Middle frontal gyrus (tissue), 1 donor: Measurements from ENCODE around the gene OR56A4.

Experiments used
- DNase-seq: peaks from one replicate; pipeline ENCODE4 v3.0.0-alpha.2; 2015; ENCODE audit warnings: low spot score; ENCODE audit errors: extremely low spot score

OR56A4 gene, protein sequence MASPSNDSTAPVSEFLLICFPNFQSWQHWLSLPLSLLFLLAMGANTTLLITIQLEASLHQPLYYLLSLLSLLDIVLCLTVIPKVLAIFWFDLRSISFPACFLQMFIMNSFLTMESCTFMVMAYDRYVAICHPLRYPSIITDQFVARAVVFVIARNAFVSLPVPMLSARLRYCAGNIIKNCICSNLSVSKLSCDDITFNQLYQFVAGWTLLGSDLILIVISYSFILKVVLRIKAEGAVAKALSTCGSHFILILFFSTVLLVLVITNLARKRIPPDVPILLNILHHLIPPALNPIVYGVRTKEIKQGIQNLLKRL

DNA sequence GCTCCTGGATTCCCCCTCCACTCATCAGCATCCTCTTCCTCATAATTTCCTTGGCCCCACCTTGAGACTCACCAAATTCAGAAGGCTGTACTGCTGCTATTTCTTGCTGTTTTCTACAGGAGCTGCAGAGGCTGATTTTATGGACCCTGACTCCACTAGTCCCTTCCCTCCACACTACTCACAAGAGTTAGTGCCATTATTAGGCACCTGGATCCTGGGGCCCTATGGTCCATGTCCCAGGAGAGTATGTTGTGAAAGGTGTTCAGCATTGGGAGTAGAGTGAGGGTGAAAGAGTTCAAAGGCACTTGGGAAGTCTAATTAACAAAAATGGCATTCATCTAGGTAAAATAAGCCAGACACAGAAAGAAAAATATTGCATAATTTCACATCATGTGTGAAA, at the start of gene OR56A4:
Gene OR56A4 (minus strand): TSS at position 101 of the 400 bp plus-strand sequence. CDS start 3,954 bp downstream, outside the sequence.
- no peak for DNase-seq

DNA sequence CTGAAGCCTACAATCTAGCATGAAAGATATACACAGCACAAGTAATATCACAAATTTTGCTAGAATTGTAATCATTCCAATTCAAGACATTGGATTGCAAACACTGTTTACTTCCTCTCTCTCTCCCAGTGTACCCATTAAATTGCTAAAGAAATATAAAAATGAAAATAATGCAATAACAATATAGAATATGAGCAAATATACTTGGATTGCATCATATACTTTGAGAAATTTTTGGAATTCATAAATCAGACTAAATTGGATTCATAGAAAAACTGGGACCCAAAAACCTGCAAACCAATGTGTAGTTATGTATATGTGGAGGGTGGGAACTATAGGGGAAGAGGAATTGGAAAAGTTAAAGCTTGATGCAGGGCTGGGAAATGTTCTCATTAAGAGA, 48.8 kb upstream of the OR56A4 start:
- no peak for DNase-seq

DNA sequence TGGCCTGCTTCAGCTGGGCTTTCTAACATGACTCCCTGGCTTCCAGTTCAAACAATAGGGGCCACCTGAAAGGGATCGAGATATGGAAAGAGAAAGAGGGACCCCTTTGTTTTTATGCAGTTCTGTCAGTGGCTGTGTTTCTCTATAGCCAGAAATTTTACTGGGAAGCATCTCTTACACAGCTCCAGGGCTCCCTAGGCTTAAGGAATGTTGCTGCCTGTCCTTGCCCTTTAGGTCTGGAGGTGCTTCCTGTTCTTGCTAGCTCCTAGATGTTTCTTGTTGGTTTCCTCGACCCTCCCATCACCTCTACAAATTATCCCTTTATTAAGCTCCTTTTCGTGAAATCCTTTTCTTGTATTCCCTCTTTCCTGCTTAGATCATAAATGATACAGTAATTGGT, 45.6 kb upstream of the OR56A4 start:
- no peak for DNase-seq

DNA sequence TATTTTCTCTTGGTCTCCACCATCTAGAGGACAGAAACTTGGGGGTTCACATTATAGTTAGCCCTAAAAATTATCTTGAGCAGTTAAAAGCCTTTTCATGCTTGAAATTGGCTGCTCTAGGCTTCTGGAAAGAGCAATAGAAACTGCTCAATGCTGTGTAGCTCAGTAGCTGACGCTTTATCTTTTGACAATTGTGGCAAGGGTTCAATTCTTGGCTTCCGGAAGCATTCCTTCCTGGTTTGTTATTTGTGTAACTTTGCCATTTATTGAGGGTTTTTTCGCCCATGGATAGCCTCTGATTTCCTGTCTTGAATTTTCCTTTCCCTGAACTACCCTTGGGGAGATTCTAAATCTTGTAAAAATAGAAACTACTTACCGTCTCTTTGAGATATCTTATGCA, 34.1 kb upstream of the OR56A4 start:
- no peak for DNase-seq

DNA sequence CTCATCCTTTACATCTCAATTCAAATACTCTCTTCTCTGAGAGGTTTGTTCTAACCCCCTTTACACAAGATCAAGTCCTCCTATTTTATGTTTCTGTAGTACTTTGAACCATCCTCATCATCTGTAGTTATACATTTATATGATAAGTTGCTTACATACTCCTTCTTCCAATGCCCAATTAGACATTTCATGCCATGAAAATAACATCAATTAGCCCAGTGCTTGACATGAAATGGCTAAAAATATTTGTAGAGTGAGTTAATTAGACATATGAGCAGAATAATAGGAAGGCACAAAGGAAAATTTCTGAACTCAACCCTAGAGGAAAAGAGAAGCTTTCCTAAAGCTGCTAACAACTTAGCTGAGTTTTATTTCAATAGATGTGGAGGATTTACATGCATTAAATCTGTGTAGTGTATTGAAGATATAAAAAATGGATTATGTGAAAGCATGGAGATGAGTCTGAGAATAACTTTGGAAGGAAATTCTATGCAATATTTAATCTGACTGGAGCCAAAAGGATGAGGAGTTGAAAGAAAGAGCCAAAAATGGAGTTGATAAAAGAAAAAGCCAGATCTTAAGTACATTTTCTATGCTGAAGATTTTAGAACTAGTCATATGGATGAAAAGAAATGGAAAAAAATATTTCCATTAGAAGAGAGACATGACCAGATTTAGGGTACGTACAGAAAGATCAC, 24.1 kb upstream of the OR56A4 start, which contains the start of gene OR56A1:
Gene OR56A1 (minus strand): TSS at position 51 of the 698 bp plus-strand sequence. CDS start 3,066 bp downstream, outside the sequence.
- DNase-seq: no peak

DNA sequence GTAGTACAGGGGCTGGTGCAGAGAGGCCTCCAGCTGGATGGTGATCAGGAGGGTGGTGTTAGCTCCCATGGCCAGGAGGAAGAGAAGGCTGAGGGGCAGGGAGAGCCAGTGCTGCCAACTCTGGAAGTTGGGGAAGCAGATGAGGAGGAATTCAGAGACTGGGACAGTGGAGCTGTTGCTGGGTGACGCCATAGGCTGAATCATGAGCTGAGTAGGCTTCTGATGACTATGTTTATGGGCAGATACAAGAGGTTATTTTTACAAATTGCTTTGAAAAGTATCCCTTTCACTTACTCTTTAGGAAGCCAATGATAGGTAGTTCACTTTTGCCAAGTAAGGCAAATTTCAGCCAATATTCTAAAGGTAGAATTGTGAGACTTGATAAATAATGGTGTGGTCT, 20.8 kb upstream of the OR56A4 start:
- DNase-seq: no peak

DNA sequence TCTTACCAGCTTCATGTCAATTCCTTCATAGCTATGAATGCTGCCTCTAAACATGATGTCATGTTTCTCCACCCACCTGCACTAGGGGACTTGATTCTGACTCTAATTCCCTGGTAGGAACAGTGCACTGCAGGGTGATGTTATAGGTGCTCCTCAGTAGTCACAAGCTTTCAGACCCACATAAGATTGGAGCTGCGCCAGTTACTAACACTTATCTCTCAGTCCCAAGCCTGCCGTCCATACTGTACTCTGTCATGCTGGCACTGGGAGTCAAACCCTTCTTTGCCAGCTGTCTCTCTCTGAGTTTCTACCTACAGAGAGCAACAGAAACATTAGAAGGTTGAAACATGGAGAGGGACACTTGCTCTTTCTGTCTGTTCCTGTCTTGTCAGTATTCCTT, 18.3 kb upstream of the OR56A4 start:
- DNase-seq: no peak

DNA sequence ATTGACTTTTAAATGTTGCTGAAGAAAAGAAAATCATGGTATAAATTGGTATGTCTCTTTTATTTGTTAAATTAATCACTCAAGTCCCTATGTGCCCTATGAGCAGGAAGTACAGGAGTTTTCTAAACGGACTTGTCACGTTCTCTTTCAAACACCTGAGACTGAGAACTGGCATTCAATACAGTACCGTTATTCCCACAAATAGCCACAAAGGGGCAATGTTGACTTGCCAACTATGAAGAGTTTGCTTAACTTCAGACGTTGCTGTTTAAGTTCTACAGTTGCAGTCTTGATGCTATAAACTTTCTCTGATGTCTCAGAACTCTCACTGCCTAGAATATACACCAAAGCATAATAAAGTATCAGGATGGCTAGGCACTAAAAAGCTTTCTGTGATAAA, 16.2 kb upstream of the OR56A4 start:
- DNase-seq: peak; percentile 23

DNA sequence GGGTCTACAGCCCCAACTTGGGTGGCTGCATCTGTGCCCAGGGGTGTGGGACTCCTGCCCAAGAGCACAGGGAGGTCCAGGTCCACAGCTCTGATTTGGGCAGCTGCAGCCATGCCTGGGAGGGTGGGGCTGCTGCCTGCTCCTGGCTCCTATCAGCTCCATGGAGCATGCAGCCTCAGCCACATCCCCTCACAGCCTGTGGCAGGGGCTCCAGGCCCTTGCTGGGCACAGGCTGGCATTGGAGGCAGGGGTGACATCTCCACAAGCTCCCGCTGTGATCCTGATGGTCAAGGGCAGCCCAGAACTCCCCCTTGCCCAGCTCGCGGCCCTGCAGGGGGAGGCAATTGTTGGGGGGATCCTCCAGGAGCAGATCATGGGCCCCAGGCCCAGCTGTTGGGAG, 6.3 kb upstream of the OR56A4 start:
- DNase-seq: no peak

DNA sequence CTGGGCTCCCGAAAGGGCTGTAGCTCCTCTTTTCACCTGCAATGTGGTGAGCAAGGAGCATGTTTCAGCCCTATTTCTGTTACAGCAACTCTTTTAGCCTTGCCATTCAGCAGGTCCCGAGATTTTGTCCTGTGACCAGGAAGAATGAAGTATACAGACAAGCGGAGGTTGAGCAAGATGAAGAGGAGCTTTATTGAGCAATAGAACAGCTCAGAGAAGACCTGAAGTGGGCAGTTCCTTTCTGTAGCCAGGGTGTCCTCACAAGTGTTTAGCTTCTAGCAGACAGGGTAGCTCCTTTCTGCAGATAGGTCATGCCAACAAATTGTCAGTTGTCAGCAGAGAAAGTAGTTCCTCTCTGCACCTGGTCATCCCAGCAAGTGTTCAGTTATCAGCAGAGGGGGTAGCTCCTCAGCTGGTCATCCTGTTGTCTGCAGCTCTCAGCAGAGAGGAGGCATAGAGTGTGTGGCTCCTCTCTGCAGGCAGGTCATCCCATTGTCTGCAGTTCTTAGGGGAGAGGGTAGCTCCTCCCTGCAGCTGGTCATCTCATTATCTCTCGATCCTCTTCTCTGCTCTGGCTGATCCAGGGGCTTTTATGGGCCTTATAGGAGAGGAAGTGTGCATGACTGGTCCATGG, 5.4 kb upstream of the OR56A4 start:
- DNase-seq: no peak

DNA sequence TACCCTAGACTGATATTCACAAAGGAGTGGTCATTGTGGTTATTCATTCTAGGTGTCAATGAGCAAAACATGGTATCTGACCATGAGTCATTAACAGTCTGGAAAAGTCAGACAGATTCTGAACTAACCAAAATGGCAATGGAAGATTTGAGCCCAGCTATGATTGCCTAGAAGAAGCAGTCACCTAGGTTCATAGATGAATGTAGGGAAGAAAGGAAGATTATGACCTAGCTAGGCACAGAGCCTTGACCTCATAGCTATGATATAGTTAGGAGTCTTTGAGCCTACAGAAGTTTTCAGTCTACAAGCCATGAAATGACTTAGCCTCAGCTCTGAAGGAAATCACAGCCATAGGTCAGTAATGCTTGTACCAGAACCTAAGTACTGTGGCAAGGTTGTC, 351 bp downstream of the OR56A4 start:
- no peak for DNase-seq

DNA sequence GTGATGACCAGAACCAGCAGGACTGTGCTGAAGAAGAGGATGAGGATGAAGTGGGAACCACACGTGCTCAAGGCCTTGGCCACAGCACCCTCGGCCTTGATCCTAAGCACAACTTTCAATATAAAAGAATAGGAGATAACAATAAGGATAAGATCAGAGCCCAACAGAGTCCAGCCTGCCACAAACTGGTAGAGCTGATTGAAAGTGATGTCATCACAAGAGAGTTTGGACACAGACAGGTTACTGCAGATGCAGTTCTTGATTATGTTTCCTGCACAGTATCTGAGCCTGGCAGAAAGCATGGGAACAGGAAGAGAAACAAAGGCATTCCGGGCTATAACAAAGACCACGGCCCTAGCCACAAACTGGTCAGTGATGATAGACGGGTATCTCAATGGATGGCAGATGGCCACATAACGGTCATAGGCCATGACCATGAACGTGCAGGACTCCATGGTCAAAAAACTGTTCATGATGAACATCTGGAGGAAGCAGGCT, 4.5 kb downstream of the OR56A4 start:
- no peak for DNase-seq

DNA sequence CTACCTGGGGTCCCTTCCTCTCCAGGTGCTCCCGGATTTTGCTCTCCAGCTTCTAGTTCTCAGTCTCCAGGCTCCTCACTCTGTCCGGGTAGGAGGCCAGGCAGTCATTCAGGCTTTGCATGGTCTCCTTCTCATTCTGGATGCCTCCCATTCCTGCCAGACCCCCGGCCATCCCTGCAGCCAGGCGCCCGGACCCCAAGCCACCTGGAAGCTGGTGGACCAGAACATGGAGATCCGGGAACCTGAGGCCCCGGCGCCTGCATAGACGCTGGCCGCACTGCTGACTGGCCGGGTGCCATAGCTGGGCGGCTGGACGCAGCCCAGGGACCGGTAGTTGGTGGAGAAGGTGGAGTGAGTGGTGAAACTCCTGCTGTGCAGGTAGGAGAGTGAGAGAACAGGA, 12.0 kb downstream of the OR56A4 start:
- no peak for DNase-seq

DNA sequence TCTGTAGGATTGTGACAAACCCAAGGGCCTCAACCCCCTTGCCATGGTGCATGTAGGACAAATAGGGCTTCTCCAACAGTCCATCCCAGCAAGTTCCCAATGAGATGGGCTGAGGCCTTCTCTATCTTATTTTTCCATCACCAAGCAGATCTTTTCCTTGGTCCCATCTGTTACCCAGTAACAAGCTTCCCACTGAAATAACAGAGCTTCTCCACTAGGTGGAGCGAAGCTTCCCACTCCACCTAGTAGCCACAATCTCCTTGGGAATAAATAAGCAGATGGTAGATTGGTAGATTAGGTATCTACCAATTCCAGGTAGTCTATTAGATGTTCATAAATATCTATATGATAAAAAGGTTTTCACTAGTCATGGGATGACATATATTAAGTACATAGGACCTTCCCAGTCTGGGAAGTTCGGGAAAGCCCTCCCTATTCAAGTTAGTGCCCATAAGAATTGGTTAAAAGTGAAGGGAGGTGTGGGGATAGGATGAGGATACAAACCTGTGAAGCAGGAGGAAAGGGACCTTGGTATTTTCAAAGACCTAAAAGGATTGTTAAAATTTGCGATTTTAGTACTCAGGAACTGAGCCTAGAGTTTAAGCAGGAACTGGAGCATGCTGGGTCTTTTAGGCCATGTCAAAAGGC, 14.0 kb downstream of the OR56A4 start:
- DNase-seq: no peak

DNA sequence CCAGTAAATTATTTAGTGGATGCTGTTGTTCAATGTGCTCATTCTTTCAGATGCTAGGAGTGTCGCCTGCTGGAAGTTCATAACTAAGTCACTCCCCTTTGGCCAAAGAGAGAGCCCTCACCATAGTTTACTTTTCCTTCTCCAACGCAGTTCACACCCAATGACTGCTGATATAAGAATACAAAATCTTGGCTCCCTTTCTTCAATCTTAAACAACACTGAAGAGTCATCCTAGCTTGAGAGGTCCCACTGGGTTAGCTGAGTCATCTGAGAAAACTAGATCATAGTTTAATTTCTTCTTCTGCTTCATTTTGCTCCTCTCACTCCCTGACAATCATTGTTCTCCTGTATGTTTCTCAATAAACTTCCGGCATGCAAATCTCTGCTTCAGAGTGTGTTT, 14.6 kb downstream of the OR56A4 start:
- DNase-seq: no peak

DNA sequence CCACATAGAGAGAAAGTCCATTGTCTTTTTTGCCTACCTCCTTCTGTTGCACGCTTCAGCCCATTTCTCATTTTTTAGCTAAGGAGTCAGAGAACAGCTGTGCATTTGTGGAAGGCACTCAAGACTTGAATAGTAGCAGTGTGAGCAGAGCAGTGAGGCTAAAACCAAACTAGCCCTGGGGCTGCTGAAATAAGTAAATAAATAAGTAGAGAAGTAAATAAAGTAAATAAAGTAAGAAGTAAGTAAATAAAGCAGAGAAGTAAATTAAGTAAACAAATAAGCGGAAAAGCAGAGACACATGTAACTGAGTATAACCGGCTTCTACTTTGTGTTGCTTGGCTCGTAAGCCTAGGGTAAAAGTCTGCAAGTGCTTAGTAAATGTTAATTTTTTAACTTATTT, 17.5 kb downstream of the OR56A4 start:
- DNase-seq: no peak

DNA sequence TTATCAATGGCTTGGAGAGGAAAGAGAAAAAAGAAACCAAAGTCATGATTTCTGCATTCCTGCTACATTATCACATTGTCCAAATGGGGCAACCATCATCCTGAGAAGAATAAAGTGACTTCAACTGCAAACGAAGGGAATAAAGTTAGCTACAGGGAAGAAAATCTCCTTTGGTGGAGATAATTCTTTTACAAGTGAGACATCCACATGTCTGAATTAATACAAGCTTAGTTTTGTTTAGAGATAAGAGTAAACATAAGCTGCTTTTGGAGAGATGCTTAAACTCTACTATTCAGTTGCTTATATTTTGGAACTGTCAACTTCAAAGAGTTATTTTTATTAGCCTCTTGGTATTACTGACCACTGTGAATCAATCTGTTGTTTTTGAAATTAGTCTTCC, 19.9 kb downstream of the OR56A4 start, which contains the start of gene OR52L1:
Gene OR52L1 (minus strand): TSS at position 101 of the 400 bp plus-strand sequence. CDS start 55 bp downstream, at position 46.
- no peak for DNase-seq

DNA sequence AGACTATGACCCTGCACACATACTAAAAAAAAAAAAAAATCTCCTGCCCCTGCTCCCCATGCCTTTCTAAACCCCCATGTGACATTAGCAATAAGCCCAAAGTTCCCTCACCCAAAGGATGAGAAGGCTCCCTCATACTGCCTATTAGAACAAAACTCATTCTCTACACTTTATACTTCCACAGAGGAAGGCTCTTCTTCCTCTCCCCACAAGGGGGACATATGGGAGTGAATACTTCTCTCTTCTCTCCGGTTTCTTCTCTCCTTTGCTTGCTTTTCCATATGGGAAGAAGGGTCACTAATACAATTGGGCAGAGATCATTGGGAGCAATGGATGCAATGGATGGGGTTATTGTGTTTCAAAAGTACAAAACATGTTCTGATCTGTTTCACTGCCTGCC, 23.3 kb downstream of the OR56A4 start:
- no peak for DNase-seq

DNA sequence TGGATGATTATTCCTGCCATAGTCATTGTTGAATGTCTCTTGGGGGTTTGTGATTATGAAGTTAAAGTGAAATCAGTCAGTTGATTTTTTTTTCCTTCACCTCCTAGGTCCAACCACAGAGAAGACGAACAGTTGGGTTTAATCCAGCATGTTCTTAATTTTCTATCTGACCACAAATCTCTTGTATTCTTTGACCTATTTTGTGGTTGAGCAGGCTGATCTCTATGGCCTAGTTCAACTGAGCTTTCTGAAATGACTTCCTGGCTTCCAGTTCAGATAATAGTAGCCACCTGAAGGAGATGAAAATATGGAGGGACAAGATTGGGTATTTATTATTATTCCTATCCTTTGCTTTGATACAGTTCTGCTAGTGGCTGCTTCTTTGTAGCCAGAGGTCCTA, 33.2 kb downstream of the OR56A4 start:
- no peak for DNase-seq

DNA sequence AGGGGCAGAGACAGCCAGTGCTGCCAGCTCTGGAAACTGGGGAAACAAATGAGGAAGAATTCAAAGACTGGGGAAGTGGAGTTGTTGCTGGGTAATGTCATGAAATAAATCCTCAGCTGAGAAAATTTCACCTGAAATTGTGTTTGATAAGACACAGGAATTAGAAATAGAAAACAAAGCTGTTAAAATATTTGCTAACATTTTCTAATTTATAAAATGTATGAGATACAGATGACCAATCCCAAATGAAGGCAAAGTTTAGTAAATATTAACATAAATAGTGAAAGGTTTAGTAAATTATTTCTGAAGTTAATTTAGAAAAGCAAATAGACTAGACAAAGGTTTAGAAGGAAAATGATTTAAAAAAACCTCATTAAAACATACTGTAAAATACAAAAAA, 38.4 kb downstream of the OR56A4 start, which contains the start of gene OR56A5:
Gene OR56A5 (minus strand): TSS at position 101 of the 400 bp plus-strand sequence. CDS start 0 bp downstream, at position 101.
- no peak for DNase-seq

DNA sequence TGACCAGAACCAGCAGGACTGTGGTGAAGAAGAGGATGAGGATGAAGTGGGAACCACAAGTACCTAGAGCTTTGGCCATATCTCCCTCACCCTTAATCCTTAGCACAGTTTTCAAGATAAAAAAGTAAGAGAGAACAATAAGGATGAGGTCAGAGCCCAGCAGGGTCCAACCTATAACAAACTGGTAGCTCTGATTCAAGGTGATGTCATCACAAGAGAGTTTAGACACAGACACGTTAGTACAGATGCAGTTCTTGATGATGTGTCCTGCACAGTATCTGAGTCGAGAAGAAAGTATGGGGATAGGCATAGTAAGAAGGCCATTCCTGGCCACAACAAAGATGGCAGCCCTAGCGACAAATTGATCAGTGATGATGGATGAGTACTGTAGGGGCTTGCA, 39.0 kb downstream of the OR56A4 start:
- DNase-seq: no peak
